Activated naive CD8-positive, alpha-beta T cell treated with anti-CD3 and anti-CD28 coated beads, Interleukin-2, amount 50 U/mL, for 24 hours (primary cell): Measurements from ENCODE around the gene ZC3H6.

Experiments used
- ATAC-seq: fragments of 150-1000 bp; cut with Tn5 transposase; one replicate; pipeline ENCODE4 v1.10.0; 2021
- DNase-seq: peaks from one replicate; pipeline ENCODE4 v3.0.0; 2021
- H3K27ac Mint-ChIP-seq: one replicate; pipeline ENCODE4 v1.8.0; 2021; ENCODE audit warnings: mild to moderate bottlenecking, mixed read lengths
- H3K27me3 Mint-ChIP-seq: one replicate; pipeline ENCODE4 v1.8.0; 2021; ENCODE audit warnings: mixed read lengths
- H3K36me3 Mint-ChIP-seq: one replicate; pipeline ENCODE4 v1.8.0; 2021; ENCODE audit warnings: low read depth, mixed read lengths
- H3K4me1 Mint-ChIP-seq: one replicate; pipeline ENCODE4 v1.8.0; 2021; ENCODE audit warnings: mixed read lengths
- H3K4me3 Mint-ChIP-seq: one replicate; pipeline ENCODE4 v1.8.0; 2021; ENCODE audit warnings: mild to moderate bottlenecking, moderate library complexity, mixed read lengths
- H3K9me3 Mint-ChIP-seq: one replicate; pipeline ENCODE4 v1.8.0; 2021; ENCODE audit warnings: mixed read lengths

Gene ZC3H6

DNA sequence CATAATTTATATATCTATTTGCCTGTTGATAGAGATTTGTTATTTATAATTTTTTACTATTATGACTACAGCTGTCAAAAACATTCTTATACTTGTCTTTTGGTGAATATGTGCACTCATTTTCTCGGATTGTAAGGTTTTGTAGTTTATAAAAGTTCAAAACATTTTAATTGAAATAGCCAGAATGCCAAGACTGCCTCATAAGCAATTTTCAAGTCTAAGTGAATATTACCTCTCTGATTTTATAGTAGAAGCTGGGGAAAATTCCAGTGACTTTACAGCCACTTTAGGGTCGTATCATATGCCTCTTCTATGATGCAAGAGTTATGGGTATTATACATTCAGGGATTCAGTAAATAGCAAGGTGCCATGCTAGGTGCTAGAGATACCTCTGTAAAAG, 21.0 kb downstream of the ZC3H6 start:
- Mint-ChIP-seq H3K27me3 (no peaks in the 10 kb centered on the region), H3K4me3 (no peak overlapping the region), H3K36me3 (peaks cover 2% of the 10 kb centered on the region), H3K4me1 (peaks cover 3% of the 10 kb centered on the region), H3K27ac (no peak overlapping the region), H3K9me3 (no peaks in the 10 kb centered on the region)
- ATAC-seq = no peak
- DNase-seq = no peak

DNA sequence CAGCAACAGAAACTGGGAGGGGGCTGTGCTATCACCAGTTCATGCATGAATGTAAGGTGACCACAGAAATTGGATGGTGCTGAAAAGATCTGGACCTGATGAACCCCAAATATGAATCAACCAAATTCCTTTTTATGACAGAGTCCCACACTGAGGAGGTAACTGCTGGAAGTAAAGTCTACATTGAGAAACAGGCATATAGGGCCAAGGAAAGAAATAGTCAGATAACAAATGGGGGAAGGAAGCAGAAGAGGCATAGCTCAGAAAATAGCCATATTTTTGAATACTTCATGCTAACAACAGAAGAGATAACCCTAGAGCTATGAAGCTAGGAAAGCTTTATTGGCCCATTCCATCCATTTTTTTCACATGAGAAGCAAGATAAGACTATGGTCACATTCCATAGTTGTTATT, 25.8 kb downstream of the ZC3H6 start:
- ATAC-seq (no peak), DNase-seq (no peak)
- Mint-ChIP-seq H3K9me3 (no peaks in the 10 kb centered on the region), H3K4me3 (no peak overlapping the region), H3K27ac (no peak overlapping the region), H3K36me3 (peaks cover 12% of the 10 kb centered on the region), H3K4me1 (peaks cover 12% of the 10 kb centered on the region), H3K27me3 (no peaks in the 10 kb centered on the region)

- no peak for ATAC-seq
- no peak for DNase-seq
- Mint-ChIP-seq H3K4me1 (peaks cover 9% of the 10 kb centered on the region), H3K9me3 (no peaks in the 10 kb centered on the region), H3K4me3 (no peak overlapping the region), H3K36me3 (peaks cover 12% of the 10 kb centered on the region), H3K27ac (no peak overlapping the region), H3K27me3 (no peaks in the 10 kb centered on the region)
These were observed 26.6 kb downstream of the ZC3H6 start for GRCh38 chr2:112301973-112302372.

DNA sequence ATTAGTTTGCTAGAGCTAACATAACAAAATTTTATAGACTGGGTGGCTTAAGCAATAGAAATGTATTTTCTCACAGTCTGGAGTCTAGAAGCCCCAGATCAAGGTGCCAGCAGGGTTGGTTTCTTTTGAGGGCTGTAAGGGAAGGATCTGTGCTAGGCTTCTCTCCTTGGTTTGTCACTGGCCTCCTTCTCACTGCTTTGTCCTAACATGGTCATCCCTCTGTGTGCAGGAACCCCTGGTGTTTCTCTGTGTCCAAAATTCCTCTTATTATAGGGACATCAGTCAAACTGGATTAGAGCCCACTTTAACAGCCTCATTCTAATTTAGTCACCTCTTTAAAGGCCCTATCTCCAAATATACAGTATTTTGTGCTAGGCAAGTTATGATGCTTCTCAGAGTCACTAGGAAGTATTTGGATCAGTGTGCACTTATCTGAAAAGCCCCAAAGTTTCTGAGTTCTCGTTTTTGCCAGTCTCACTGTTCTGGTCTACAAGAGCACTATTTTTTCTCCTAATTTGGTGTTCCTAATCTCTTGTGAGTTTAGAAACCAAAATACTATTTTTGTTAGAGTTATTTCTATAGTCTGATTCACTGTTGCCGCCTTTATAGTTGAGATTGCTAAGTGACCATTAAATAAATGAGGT, 29.0 kb downstream of the ZC3H6 start:
- H3K36me3 Mint-ChIP-seq = peaks cover 12% of the 10 kb centered on the region

GRCh38 chr2:112305132-112305531, 29.7 kb downstream of the ZC3H6 start:
- no peak overlapping the region for H3K27ac Mint-ChIP-seq
- no peak for DNase-seq
- no peaks in the 10 kb centered on the region for H3K27me3 Mint-ChIP-seq
- peaks cover 9% of the 10 kb centered on the region for H3K4me1 Mint-ChIP-seq
- H3K9me3 Mint-ChIP-seq = no peaks in the 10 kb centered on the region
- H3K4me3 Mint-ChIP-seq = no peak overlapping the region
- no peak for ATAC-seq
- peaks cover 9% of the 10 kb centered on the region for H3K36me3 Mint-ChIP-seq

More for the DNA sequence above, 29.0 kb downstream of the ZC3H6 start:
- no peak overlapping the region for H3K4me3 Mint-ChIP-seq
- H3K27ac Mint-ChIP-seq = peak overlapping the region; percentile 35
- peaks cover 9% of the 10 kb centered on the region for H3K4me1 Mint-ChIP-seq
- no peaks in the 10 kb centered on the region for H3K9me3 Mint-ChIP-seq
- DNase-seq (no peak), ATAC-seq (no peak)
- no peaks in the 10 kb centered on the region for H3K27me3 Mint-ChIP-seq

DNA sequence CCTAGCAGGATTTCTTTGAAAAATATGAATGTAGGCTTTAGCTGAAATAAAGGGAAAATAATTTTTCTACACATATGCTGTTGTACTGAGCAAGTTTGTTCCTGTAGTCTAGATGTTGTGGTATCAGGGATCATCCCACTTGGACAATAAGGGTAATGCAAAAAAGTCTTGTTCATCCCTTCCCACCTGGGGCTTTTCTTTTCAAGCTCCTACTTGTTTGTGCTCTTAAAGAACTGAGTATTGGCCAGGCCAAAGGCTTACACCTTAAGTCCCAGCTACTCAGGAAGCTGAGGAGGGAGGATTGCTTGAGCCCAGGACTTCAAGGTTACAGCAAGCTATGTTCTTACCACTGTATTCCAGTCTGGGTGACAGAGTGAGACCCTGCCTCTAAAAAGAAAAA, 35.5 kb downstream of the ZC3H6 start:
- Mint-ChIP-seq H3K4me1 (no peaks in the 10 kb centered on the region), H3K4me3 (no peak overlapping the region), H3K36me3 (no peaks in the 10 kb centered on the region), H3K27ac (no peak overlapping the region), H3K9me3 (no peaks in the 10 kb centered on the region), H3K27me3 (no peaks in the 10 kb centered on the region)
- DNase-seq (no peak), ATAC-seq (no peak)

DNA sequence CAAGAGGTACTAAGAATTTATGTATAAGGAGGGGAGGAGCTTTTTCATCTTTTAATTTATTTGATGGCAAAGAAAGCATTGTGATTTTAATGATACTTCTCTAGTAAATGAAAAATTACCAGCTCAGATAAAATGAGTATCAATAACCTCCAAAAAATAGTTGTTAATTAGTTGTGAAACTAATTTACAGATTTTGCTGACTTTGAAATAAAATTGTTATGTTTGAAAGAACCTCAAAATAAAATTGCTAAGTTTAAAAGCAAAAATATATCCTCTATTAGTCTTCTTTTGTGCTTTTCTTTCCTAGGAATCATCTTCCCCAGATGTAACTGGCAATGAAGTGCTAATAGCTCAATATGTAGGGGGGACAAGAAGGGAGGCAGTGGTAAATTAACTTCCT, 36.5 kb downstream of the ZC3H6 start:
- H3K27me3 Mint-ChIP-seq = no peaks in the 10 kb centered on the region
- H3K9me3 Mint-ChIP-seq = no peaks in the 10 kb centered on the region
- H3K4me1 Mint-ChIP-seq = no peaks in the 10 kb centered on the region
- H3K36me3 Mint-ChIP-seq = no peaks in the 10 kb centered on the region
- ATAC-seq (no peak), DNase-seq (no peak)
- no peak overlapping the region for H3K4me3 Mint-ChIP-seq
- no peak overlapping the region for H3K27ac Mint-ChIP-seq

DNA sequence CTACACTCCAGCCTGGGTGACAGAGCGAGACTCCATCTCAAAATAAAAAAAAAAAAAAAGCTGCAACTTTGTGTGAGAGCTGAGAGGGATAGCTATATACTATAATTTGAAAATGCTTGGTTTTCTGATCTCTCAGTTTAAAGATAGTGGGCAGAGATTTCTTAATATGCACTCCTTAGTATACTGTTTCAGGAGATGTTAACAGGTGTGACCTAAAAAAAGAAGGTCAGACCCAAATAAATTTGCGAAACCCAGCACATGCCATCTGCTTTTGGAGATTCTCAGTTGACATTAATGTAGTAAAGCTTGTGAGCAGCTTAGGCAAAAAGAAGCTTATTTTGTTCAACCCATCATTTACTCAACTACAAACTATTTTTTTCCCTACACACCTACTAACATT, 37.4 kb downstream of the ZC3H6 start:
- Mint-ChIP-seq H3K36me3 (no peaks in the 10 kb centered on the region), H3K27me3 (no peaks in the 10 kb centered on the region), H3K9me3 (no peaks in the 10 kb centered on the region), H3K4me1 (no peaks in the 10 kb centered on the region), H3K4me3 (no peak overlapping the region), H3K27ac (no peak overlapping the region)
- DNase-seq (no peak), ATAC-seq (no peak)

DNA sequence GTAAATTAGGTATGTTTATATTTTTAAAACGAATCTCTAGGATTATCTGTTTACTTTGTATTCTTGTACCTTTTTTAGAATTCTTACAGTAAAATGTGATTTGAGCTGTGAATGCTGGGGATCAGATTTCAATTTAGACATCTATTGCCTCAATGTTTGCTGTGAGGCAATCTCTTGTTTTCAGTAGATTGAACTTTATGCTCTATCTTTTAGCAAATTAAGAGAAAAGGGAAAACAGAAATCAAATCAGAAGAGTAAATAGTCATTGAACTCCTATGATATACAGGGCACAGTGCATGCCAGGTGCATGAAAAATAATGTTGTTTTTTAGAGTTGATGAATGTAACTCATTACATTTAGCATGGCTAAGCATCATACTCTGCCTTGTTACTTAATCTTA, 39.5 kb downstream of the ZC3H6 start:
- Mint-ChIP-seq H3K27ac (no peak overlapping the region), H3K4me1 (no peaks in the 10 kb centered on the region), H3K4me3 (no peak overlapping the region), H3K9me3 (no peaks in the 10 kb centered on the region), H3K36me3 (peaks cover 3% of the 10 kb centered on the region), H3K27me3 (no peaks in the 10 kb centered on the region)
- DNase-seq = no peak
- ATAC-seq = no peak

GRCh38 chr2:112317303-112318158, 42.1 kb downstream of the ZC3H6 start:
- Mint-ChIP-seq H3K27me3 (no peaks in the 10 kb centered on the region), H3K4me1 (no peaks in the 10 kb centered on the region), H3K4me3 (no peak overlapping the region), H3K27ac (no peak overlapping the region), H3K9me3 (no peaks in the 10 kb centered on the region), H3K36me3 (peaks cover 3% of the 10 kb centered on the region)
- DNase-seq (no peak), ATAC-seq (no peak)

DNA sequence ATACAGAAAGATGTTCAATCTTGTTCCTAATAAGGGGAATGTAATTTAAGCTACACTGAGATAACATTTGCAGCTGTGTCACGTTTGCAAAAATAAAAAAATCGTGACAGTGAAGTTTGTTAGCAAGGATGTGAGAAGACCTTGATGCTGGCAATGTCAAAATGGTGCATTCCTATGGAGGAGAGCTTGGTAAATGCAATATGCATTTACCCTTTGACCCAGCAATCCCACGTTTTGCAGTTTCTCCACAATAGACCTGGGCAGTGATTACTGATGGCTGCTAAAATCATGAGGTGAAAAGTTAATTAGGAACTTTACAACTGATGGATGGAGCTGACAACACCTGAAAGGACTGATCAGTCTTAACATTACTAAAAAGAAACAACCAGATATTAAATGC, 43.1 kb downstream of the ZC3H6 start:
- Mint-ChIP-seq H3K36me3 (peaks cover 3% of the 10 kb centered on the region), H3K27ac (no peak overlapping the region), H3K4me1 (no peaks in the 10 kb centered on the region), H3K9me3 (no peaks in the 10 kb centered on the region), H3K27me3 (no peaks in the 10 kb centered on the region), H3K4me3 (no peak overlapping the region)
- DNase-seq (no peak), ATAC-seq (no peak)

- ATAC-seq (no peak), DNase-seq (no peak)
- Mint-ChIP-seq H3K27me3 (no peaks in the 10 kb centered on the region), H3K9me3 (no peaks in the 10 kb centered on the region), H3K27ac (no peak overlapping the region), H3K4me3 (no peak overlapping the region), H3K4me1 (no peaks in the 10 kb centered on the region), H3K36me3 (peaks cover 5% of the 10 kb centered on the region)
These were observed 46.3 kb downstream of the ZC3H6 start for GRCh38 chr2:112321375-112322320.

DNA sequence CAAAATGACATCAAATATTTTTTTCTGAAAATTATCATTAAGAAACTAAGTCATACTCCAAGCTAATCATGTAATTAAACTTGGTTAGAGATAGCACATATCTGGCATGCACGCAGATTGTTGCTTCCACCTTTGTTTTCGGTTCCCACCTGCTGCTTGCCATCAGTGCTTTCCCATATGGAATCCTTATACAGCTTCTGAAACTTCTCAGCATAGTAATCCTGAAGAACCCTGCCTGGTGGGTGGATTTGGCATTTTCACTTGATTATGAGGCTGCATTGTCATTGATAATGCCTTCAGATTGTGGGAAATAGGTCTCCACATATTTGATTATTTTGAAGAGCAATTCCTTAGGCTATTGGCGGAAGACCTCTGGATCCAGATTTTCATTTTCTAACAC, 47.5 kb downstream of the ZC3H6 start:
- no peaks in the 10 kb centered on the region for H3K9me3 Mint-ChIP-seq
- no peak for ATAC-seq
- H3K4me1 Mint-ChIP-seq = no peaks in the 10 kb centered on the region
- H3K27me3 Mint-ChIP-seq = no peaks in the 10 kb centered on the region
- H3K27ac Mint-ChIP-seq = no peak overlapping the region
- no peak overlapping the region for H3K4me3 Mint-ChIP-seq
- peaks cover 7% of the 10 kb centered on the region for H3K36me3 Mint-ChIP-seq
- DNase-seq = no peak

DNA sequence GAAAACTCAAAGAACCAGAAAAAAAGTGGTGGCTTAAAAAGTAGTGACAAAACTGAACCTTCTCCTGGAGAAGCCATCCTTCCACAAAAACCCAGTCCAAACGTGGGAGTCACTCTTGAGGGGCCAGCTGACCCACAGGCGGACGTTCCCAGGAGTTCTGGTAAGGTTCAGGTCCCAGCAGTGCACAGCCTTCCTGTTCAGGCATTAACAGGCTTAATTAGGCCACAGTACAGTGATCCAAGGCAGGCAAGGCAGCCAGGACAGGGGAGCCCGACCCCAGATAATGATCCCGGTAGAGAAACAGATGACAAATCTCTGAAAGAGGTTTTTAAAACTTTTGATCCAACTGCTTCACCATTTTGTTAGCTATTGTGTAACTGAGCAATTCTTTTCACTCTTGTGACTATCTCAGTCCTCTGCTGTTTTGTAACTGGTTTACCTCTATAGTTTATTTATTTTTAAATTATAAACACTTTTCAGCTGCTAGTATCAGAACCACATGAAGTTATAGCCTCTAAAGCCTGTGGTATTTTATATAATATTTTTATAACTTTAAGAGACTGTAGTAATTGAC, 56.8 kb downstream of the ZC3H6 start:
- Mint-ChIP-seq H3K9me3 (no peaks in the 10 kb centered on the region), H3K27ac (no peak overlapping the region), H3K27me3 (no peaks in the 10 kb centered on the region), H3K4me1 (no peaks in the 10 kb centered on the region), H3K36me3 (peaks cover 2% of the 10 kb centered on the region), H3K4me3 (no peak overlapping the region)
- no peak for DNase-seq
- ATAC-seq = no peak
